Measurements from ENCODE around the gene MAPRE2.

DNA sequence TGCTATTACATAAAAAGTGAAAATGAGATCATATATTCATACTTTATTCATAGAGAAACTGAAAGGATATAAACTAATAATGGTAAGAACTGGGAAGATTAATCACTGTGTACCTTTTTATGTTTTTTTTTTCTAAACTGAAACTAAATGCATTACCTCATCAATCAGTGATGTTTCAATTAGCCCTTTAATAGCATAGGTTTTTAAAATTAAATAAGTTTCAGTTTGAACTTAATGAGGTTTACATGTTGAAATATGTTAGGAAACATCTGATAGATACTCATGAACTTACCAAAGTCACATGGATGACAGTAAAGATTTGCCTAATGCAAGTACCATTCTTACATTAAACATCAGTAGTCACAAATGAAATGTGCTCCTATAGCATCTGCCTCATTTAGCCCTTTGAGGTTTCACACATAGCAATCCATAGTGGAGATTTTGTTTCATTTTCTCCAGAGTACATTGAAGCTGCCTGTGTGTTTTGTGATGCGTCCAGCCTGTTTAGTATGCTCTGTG, 8.9 kb downstream of the MAPRE2 start:
- no peak for TF ChIP-seq EZH2 (IDR thresholded peaks at IDR 0.05)
- TF ChIP-seq POLR2AphosphoS5 (IDR thresholded peaks at IDR 0.05; ENCODE audit: borderline replicate concordance, low read depth, low read length): no peak
- no peak for TF ChIP-seq FOXP2 (optimal IDR thresholded peaks at IDR 0.05; ENCODE audit: control extremely low read depth, extremely low read length, insufficient read depth)
